HG03460 (cell line): ENCODE results near the gene HOXA7.

ENCODE experiments used
- ATAC-seq: cut with Tn5 transposase; IDR thresholded peaks from one replicate; pipeline ENCODE4 v1.9.1; 2021; ENCODE audit not compliant: unreplicated experiment

HOXA7 gene

GRCh38 chr7:27182861-27183681 lies 26.6 kb upstream of the HOXA7 start:
- ATAC-seq = no peak

GRCh38 chr7:27182285-27182841 lies 25.9 kb upstream of the HOXA7 start:
- no peak for ATAC-seq

- no peak for ATAC-seq
Measured at GRCh38 chr7:27181795-27182275, 25.4 kb upstream of the HOXA7 start.

- no peak for ATAC-seq
Measured at GRCh38 chr7:27180431-27181420, 24.3 kb upstream of the HOXA7 start.

- no peak for ATAC-seq
Measured at GRCh38 chr7:27179503-27180430, 23.3 kb upstream of the HOXA7 start.

- ATAC-seq = no peak
Measured at GRCh38 chr7:27179030-27179429, 22.6 kb upstream of the HOXA7 start.

GRCh38 chr7:27178366-27178765 lies 21.9 kb upstream of the HOXA7 start:
- ATAC-seq = no peak

GRCh38 chr7:27177795-27178320 lies 21.4 kb upstream of the HOXA7 start:
- no peak for ATAC-seq

- ATAC-seq = no peak
Measured at GRCh38 chr7:27176962-27177794, 20.7 kb upstream of the HOXA7 start.

GRCh38 chr7:27176524-27176845 lies 20.0 kb upstream of the HOXA7 start:
- no peak for ATAC-seq

GRCh38 chr7:27175626-27176523 lies 19.4 kb upstream of the HOXA7 start:
- no peak for ATAC-seq

GRCh38 chr7:27174874-27175625 lies 18.6 kb upstream of the HOXA7 start:
- no peak for ATAC-seq

- ATAC-seq = no peak
Measured at GRCh38 chr7:27173956-27174873, 17.7 kb upstream of the HOXA7 start, which contains the start of gene HOXA10. HOXA10 (minus strand) TSS chr7:27174320; CDS start chr7:27174306, 14 bp downstream.

- ATAC-seq = no peak
Measured at GRCh38 chr7:27173511-27173955, 17.1 kb upstream of the HOXA7 start.

GRCh38 chr7:27172823-27173510 lies 16.5 kb upstream of the HOXA7 start:
- no peak for ATAC-seq

- ATAC-seq = no peak
Measured at GRCh38 chr7:27172315-27172774, 15.9 kb upstream of the HOXA7 start.
